GM23338 (cell line): ENCODE measurements around the gene PPM1N. TPM values are rescaled to one million over a fixed set of nuclear protein-coding genes. Genes with fewer than 3 reads are reported as not detected.

Experiments
- ATAC-seq: fragments of 200-7000 bp; cut with Tn5 transposase; 3 replicates; pipeline ENCODE4 v1.9.1; 2020
- DNase-seq: peaks from one replicate; pipeline ENCODE4 v3.0.0-alpha.2; 2015; ENCODE audit warnings: low spot score
- H2AFZ ChIP-seq: fragments of 200-600 bp; sonication (generic); 2 replicates; pipeline ENCODE4 v1.8.0; 2016; ENCODE audit warnings: antibody characterized with exemption, mild to moderate bottlenecking, moderate library complexity
- H3F3A ChIP-seq: fragments of 200-600 bp; sonication (generic); replicated peaks from 2 replicates; pipeline ENCODE4 v1.8.0; 2017; ENCODE audit warnings: antibody characterized with exemption, mixed run types, low read depth
- H3K27ac ChIP-seq: fragments of 200-600 bp; sonication (generic); 2 replicates; pipeline ENCODE4 v1.6.1; 2016; ENCODE audit warnings: low read depth
- H3K27me3 ChIP-seq: fragments of 200-600 bp; sonication (generic); 2 replicates; pipeline ENCODE4 v1.8.0; 2016; ENCODE audit warnings: mild to moderate bottlenecking, mixed run types, moderate library complexity; ENCODE audit not compliant: insufficient read depth
- H3K36me3 ChIP-seq: fragments of 200-600 bp; sonication (generic); 2 replicates; pipeline ENCODE4 v1.8.0; 2016; ENCODE audit warnings: mild to moderate bottlenecking; ENCODE audit not compliant: insufficient read depth
- H3K4me1 ChIP-seq: fragments of 200-600 bp; sonication (generic); 2 replicates; pipeline ENCODE4 v1.8.0; 2016; ENCODE audit warnings: mild to moderate bottlenecking, moderate library complexity; ENCODE audit not compliant: insufficient read depth
- H3K4me2 ChIP-seq: fragments of 200-600 bp; sonication (generic); 2 replicates; pipeline ENCODE4 v1.7.1; 2017; ENCODE audit warnings: mixed run types
- H3K4me3 ChIP-seq: fragments of 200-600 bp; sonication (generic); 2 replicates; pipeline ENCODE4 v1.6.1; 2016; ENCODE audit warnings: mixed run types
- H3K79me2 ChIP-seq: fragments of 200-600 bp; sonication (generic); replicated peaks from 2 replicates; pipeline ENCODE4 v1.8.0; 2017; ENCODE audit warnings: mild to moderate bottlenecking; ENCODE audit not compliant: insufficient read depth
- H3K9me2 ChIP-seq: fragments of 200-600 bp; sonication (generic); 2 replicates; pipeline ENCODE4 v1.8.0; 2017; ENCODE audit not compliant: insufficient read depth
- H4K20me1 ChIP-seq: fragments of 200-600 bp; sonication (generic); replicated peaks from 2 replicates; pipeline ENCODE4 v1.8.0; 2017; ENCODE audit warnings: mild to moderate bottlenecking; ENCODE audit not compliant: insufficient read depth
- H3K27ac Mint-ChIP-seq: 2 replicates; pipeline ENCODE4 v1.8.0; 2020; ENCODE audit warnings: inconsistent platforms, mild to moderate bottlenecking, moderate library complexity, mixed read lengths
- H3K27me3 Mint-ChIP-seq: 3 replicates; pipeline ENCODE4 v1.8.0; 2022; ENCODE audit warnings: low read depth, mild to moderate bottlenecking, moderate library complexity, mixed read lengths, inconsistent platforms; ENCODE audit not compliant: insufficient read depth, poor library complexity
- H3K36me3 Mint-ChIP-seq: 3 replicates; pipeline ENCODE4 v1.8.0; 2021; ENCODE audit warnings: low read depth, mild to moderate bottlenecking, inconsistent platforms, moderate library complexity, mixed read lengths
- H3K4me1 Mint-ChIP-seq: 3 replicates; pipeline ENCODE4 v1.8.0; 2020; ENCODE audit warnings: mild to moderate bottlenecking, inconsistent platforms, mixed read lengths
- H3K4me3 Mint-ChIP-seq: 3 replicates; pipeline ENCODE4 v1.8.0; 2021; ENCODE audit warnings: moderate library complexity, mild to moderate bottlenecking, inconsistent platforms, mixed read lengths
- H3K9me3 Mint-ChIP-seq: 3 replicates; pipeline ENCODE4 v1.8.0; 2020; ENCODE audit warnings: moderate library complexity, mild to moderate bottlenecking, inconsistent platforms, mixed read lengths
- CREB1 ChIP-seq: fragments of 250-450 bp; sonication (Bioruptor Pico); IDR thresholded peaks from 2 replicates; pipeline ENCODE4 v1.5.0; 2020; ENCODE audit warnings: low read depth, mild to moderate bottlenecking, moderate library complexity
- CTCF ChIP-seq, 2 experiments: fragments of 200-600 bp in 1 of 2; sonication (generic) in 1 of 2; conservative IDR thresholded peaks; 2 replicates each; pipeline versions ENCODE4 v1.5.1 to v1.6.1; 2016 to 2017; ENCODE audit warnings: antibody characterized with exemption in 2 of 2, low read depth in 2 of 2, mild to moderate bottlenecking in 2 of 2, moderate library complexity in 1 of 2
- EZH2 ChIP-seq: fragments of 200-600 bp; sonication (generic); IDR thresholded peaks from one replicate; pipeline ENCODE4 v1.8.0; 2017; ENCODE audit warnings: antibody characterized with exemption, mild to moderate bottlenecking, low read depth; ENCODE audit not compliant: unreplicated experiment
- JUNB ChIP-seq: IDR thresholded peaks from one replicate; pipeline ENCODE4 v1.6.1; 2016; ENCODE audit warnings: antibody characterized with exemption; ENCODE audit not compliant: unreplicated experiment
- NANOG ChIP-seq: IDR thresholded peaks from 2 replicates; pipeline ENCODE4 v1.6.1; 2016; ENCODE audit warnings: antibody characterized with exemption, borderline replicate concordance
- ZNF114 ChIP-seq: fragments of 250-450 bp; sonication (Bioruptor Pico); IDR thresholded peaks from 2 replicates; pipeline ENCODE4 v1.5.0; 2020; ENCODE audit warnings: mild to moderate bottlenecking, moderate library complexity
- ZNF462 ChIP-seq: fragments of 250-450 bp; sonication (Bioruptor Pico); IDR thresholded peaks from 2 replicates; pipeline ENCODE4 v1.5.0; 2020; ENCODE audit warnings: mild to moderate bottlenecking, moderate library complexity
- polyA plus RNA-seq: library from polyadenylated mRNA; unstranded; fragments of >200 nt; fragmentation: Nextera tagmentation; extraction: Ambion mirVana; gene quantifications from 2 replicates; pipeline ENCODE4 v1.2.1, GENCODE V29; 2016
- total RNA-seq: library from RNA; depleted of rRNA; stranded (reverse); fragments of >200 nt; shearing (Covaris generic); gene quantifications from 2 replicates; pipeline ENCODE4 v1.2.3, GENCODE V29; 2014

PPM1N gene
- total and polyA plus RNA-seq, 2 experiments from 2014 or later: 15.2 to 25.1 TPM

GRCh38 chr19:45515081-45515624 lies 16.9 kb downstream of the PPM1N start (continued):
- TF ChIP-seq ZNF114 (CRISPR knock-in tag): no peak
- TF ChIP-seq JUNB: no peak
- TF ChIP-seq CTCF (conservative IDR thresholded peaks at IDR 0.05; ENCODE audit: low read depth in 2 of 2): no peak
- no peak for TF ChIP-seq CREB1 (CRISPR knock-in tag)

GRCh38 chr19:45515807-45516401 lies 17.7 kb downstream of the PPM1N start:
- H3K27me3 ChIP-seq: no peaks in the 10 kb centered on the region
- no peak overlapping the region for H2AFZ ChIP-seq
- ATAC-seq (no peak), DNase-seq (no peak)
- H3K9me3 Mint-ChIP-seq: no peaks in the 10 kb centered on the region; the same call in 2 of the 3 replicates
- H3K4me2 ChIP-seq: no peak overlapping the region
- 0 out of 2 replicates have a peak, but pooled peaks cover 10% of the 10 kb centered on the region for H3F3A ChIP-seq
- H3K27ac ChIP-seq: no peak overlapping the region
- no peaks in the 10 kb centered on the region for H3K9me2 ChIP-seq
- H3K4me3 Mint-ChIP-seq: no peak overlapping the region
- H3K36me3 ChIP-seq: peaks cover 7% of the 10 kb centered on the region
- peaks cover 73% of the 10 kb centered on the region for H3K79me2 ChIP-seq
- peaks cover 60% of the 10 kb centered on the region for H4K20me1 ChIP-seq
- peaks cover 31% of the 10 kb centered on the region for H3K36me3 Mint-ChIP-seq
- no peak overlapping the region for H3K4me3 ChIP-seq
- TF ChIP-seq ZNF462 (CRISPR knock-in tag) (no peak), ZNF114 (CRISPR knock-in tag) (no peak), CTCF (conservative IDR thresholded peaks at IDR 0.05; ENCODE audit: low read depth in 2 of 2) (no peak), EZH2 (no peak), NANOG (no peak), JUNB (no peak)
- H3K27ac Mint-ChIP-seq: no peak overlapping the region
- H3K4me1 ChIP-seq: no peaks in the 10 kb centered on the region
- H3K27me3 Mint-ChIP-seq: peaks cover 6% of the 10 kb centered on the region
- peaks cover 8% of the 10 kb centered on the region; the same call in 2 of the 3 replicates for H3K4me1 Mint-ChIP-seq
